OCI-LY3 (cell line): Measurements from ENCODE around the gene SLC6A2.

ENCODE experiments used
- H2AFZ ChIP-seq: fragments of 200-600, 300-600 bp; shearing (Covaris generic); 2 replicates; pipeline ENCODE4 v1.6.0; 2014; ENCODE audit warnings: antibody characterized with exemption, low read depth, low read length
- H3K27ac ChIP-seq: fragments of 200-600, 300-600 bp; sonication (generic); 2 replicates; pipeline ENCODE4 v1.5.1; 2014; ENCODE audit warnings: mild to moderate bottlenecking, low read length, moderate library complexity, mixed read lengths
- H3K27me3 ChIP-seq: fragments of 200-600, 300-600 bp; sonication (generic); 2 replicates; pipeline ENCODE4 v1.6.1; 2014; ENCODE audit warnings: low read depth, low read length, mixed read lengths
- H3K36me3 ChIP-seq: fragments of 200-600, 300-600 bp; sonication (generic); replicated peaks from 2 replicates; pipeline ENCODE3; 2014; ENCODE audit warnings: low read depth, low read length, mixed read lengths
- H3K4me1 ChIP-seq: fragments of 300-600, 200-600 bp; sonication (generic); 2 replicates; pipeline ENCODE4 v1.6.1; 2014; ENCODE audit warnings: low read length, mixed read lengths
- H3K4me2 ChIP-seq: fragments of 200-600, 300-600 bp; sonication (generic); 2 replicates; pipeline ENCODE4 v1.6.1; 2014; ENCODE audit warnings: low read length, mixed read lengths
- H3K4me3 ChIP-seq: fragments of 300-600, 200-600 bp; sonication (generic); 2 replicates; pipeline ENCODE4 v1.5.1; 2014; ENCODE audit warnings: antibody characterized with exemption, mild to moderate bottlenecking, low read length, moderate library complexity
- H3K79me2 ChIP-seq: fragments of 300-600, 200-600 bp; shearing (Covaris generic); 2 replicates; pipeline ENCODE4 v1.6.1; 2014; ENCODE audit warnings: mild to moderate bottlenecking, low read length, mixed read lengths
- H3K9ac ChIP-seq: fragments of 300-600, 200-600 bp; shearing (Covaris generic); 2 replicates; pipeline ENCODE4 v1.6.0; 2014; ENCODE audit warnings: mild to moderate bottlenecking, low read length, moderate library complexity
- H3K9me3 ChIP-seq: fragments of 200-600, 300-600 bp; shearing (Covaris generic); 2 replicates; pipeline ENCODE4 v1.6.1; 2014; ENCODE audit warnings: low read length, mixed read lengths; ENCODE audit not compliant: insufficient read depth
- H4K20me1 ChIP-seq: fragments of 200-600, 300-600 bp; sonication (generic); 2 replicates; pipeline ENCODE4 v1.6.1; 2016; ENCODE audit warnings: low read length, mixed read lengths; ENCODE audit not compliant: insufficient read depth
- EZH2phosphoT487 ChIP-seq: fragments of 200-600 bp; shearing (Covaris generic); IDR thresholded peaks from 2 replicates; pipeline ENCODE4 v1.6.1; 2018; ENCODE audit warnings: antibody characterized with exemption, mixed run types, low read depth
- TF ChIP-seq, protein P1 (sequence below): fragments of 200-600, 300-600 bp; sonication (generic); IDR thresholded peaks from 2 replicates; pipeline ENCODE4 v1.5.1; 2014; ENCODE audit warnings: antibody characterized with exemption, low read length, low read depth

The SLC6A2 gene

DNA sequence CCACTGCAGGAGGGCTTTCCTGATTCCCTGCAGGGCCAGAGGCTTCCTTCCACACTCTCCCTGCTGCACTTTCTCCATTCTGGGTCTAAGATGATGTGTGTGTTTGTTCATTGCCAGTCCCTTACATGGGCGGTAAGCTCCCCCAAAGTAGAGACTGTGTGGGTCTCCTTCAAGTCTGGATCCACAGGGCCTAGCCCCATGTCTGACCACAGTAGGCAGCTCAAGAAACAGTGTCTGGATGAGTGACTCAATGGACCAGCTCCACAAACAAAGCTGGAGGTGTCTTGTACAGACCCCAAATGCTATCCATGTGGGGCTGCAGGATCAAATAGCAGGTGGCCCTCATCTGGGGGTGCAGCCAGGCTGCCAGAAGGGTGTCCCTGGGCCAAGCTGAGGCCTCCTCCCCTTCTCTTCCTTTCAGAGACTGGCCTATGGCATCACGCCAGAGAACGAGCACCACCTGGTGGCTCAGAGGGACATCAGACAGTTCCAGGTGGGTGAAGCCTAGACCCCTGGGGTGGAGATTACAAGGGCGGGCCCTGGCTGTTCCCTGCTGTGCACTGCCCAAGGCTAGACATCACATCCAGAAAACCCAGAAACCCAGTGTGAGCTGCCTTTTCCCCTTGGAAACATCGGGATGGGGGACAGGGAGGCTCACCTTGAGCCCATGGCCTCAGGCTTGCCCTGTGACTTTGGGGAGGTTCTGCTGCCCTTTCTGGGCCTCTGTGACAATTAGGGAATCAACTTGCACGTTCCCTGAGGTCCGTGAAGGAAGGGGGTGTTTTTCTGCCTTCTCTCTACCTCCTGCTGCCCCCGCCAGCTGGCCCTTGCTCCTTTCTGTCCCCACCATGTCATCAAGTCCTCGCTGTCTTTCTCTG is 45.9 kb downstream of the SLC6A2 start:
- Histone ChIP-seq H3K27me3 (no peaks in the 10 kb centered on the region; the same call in 1 of the 2 replicates), H3K27ac (no peak overlapping the region), H3K9ac (no peak overlapping the region), H3K9me3 (no peaks in the 10 kb centered on the region), H4K20me1 (no peaks in the 10 kb centered on the region), H3K4me2 (no peak overlapping the region), H3K79me2 (no peaks in the 10 kb centered on the region), H2AFZ (0 out of 2 replicates have a peak overlapping the region, but pooled peaks have one; percentile 13), H3K36me3 (no peaks in the 10 kb centered on the region), H3K4me3 (no peak overlapping the region), H3K4me1 (no peaks in the 10 kb centered on the region)
- no peak for TF ChIP-seq EZH2phosphoT487
- TF ChIP-seq, protein P1, sequence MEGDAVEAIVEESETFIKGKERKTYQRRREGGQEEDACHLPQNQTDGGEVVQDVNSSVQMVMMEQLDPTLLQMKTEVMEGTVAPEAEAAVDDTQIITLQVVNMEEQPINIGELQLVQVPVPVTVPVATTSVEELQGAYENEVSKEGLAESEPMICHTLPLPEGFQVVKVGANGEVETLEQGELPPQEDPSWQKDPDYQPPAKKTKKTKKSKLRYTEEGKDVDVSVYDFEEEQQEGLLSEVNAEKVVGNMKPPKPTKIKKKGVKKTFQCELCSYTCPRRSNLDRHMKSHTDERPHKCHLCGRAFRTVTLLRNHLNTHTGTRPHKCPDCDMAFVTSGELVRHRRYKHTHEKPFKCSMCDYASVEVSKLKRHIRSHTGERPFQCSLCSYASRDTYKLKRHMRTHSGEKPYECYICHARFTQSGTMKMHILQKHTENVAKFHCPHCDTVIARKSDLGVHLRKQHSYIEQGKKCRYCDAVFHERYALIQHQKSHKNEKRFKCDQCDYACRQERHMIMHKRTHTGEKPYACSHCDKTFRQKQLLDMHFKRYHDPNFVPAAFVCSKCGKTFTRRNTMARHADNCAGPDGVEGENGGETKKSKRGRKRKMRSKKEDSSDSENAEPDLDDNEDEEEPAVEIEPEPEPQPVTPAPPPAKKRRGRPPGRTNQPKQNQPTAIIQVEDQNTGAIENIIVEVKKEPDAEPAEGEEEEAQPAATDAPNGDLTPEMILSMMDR = peak; percentile 70

GRCh38 chr16:55703003-55704001 is 47.5 kb downstream of the SLC6A2 start:
- no peaks in the 10 kb centered on the region for H3K4me1 ChIP-seq
- H3K36me3 ChIP-seq = no peaks in the 10 kb centered on the region
- no peak for TF ChIP-seq EZH2phosphoT487
- TF ChIP-seq, protein P1 = peak; percentile 62
- no peak overlapping the region for H3K9ac ChIP-seq
- H4K20me1 ChIP-seq = no peaks in the 10 kb centered on the region
- no peak overlapping the region for H2AFZ ChIP-seq
- no peaks in the 10 kb centered on the region for H3K79me2 ChIP-seq
- H3K4me3 ChIP-seq = no peak overlapping the region
- H3K27me3 ChIP-seq = no peaks in the 10 kb centered on the region; the same call in 1 of the 2 replicates
- no peak overlapping the region for H3K4me2 ChIP-seq
- no peaks in the 10 kb centered on the region for H3K9me3 ChIP-seq
- no peak overlapping the region for H3K27ac ChIP-seq

GRCh38 chr16:55706739-55707384 is 51.1 kb downstream of the SLC6A2 start:
- Histone ChIP-seq H3K27me3 (no peaks in the 10 kb centered on the region; the same call in 1 of the 2 replicates), H3K4me2 (no peak overlapping the region), H2AFZ (no peak overlapping the region), H3K9ac (no peak overlapping the region), H3K27ac (no peak overlapping the region), H3K9me3 (no peaks in the 10 kb centered on the region), H3K4me1 (no peaks in the 10 kb centered on the region), H3K79me2 (no peaks in the 10 kb centered on the region), H4K20me1 (no peaks in the 10 kb centered on the region), H3K36me3 (no peaks in the 10 kb centered on the region), H3K4me3 (no peak overlapping the region)
- TF ChIP-seq, protein P1 = no peak
- TF ChIP-seq EZH2phosphoT487 = no peak
